HL-60/S4 treated with phorbol 12-myristate 13-acetate at 8.2 ng/mL for 4 days and 3 days (cell line): Measurements from ENCODE around the gene SEC24D.

Experiments used
- in situ Hi-C: fragments of 300-500 bp; cut with MboI; formaldehyde crosslinking; loops from 2 replicates; pipeline ENCODE4 v1.15.0; 2022; ENCODE audit warnings: low sequenced_read_pairs

SEC24D gene

GRCh38 chr4:118732591-118733330 is 103.2 kb downstream of the SEC24D start:
- in situ Hi-C loops: no loop called here

- in situ Hi-C loops: no loop called here
Observed at GRCh38 chr4:118730683-118731082, 105.2 kb downstream of the SEC24D start.

GRCh38 chr4:118729287-118730286 is 106.3 kb downstream of the SEC24D start:
- in situ Hi-C loops: no loop called here

- in situ Hi-C loops: no loop called here
Observed at GRCh38 chr4:118727360-118727759, 108.6 kb downstream of the SEC24D start.

- in situ Hi-C loops: no loop called here
Observed at GRCh38 chr4:118723369-118723768, 112.6 kb downstream of the SEC24D start.

- in situ Hi-C loops: no loop called here
Observed at GRCh38 chr4:118721752-118722151, 114.2 kb downstream of the SEC24D start.

GRCh38 chr4:118718511-118719170 is 117.3 kb downstream of the SEC24D start:
- in situ Hi-C loops: no loop called here

- in situ Hi-C loops: no loop called here
Observed at GRCh38 chr4:118716304-118716703, 119.6 kb downstream of the SEC24D start.

- in situ Hi-C loops: no loop called here
Observed at GRCh38 chr4:118714682-118715081, 121.2 kb downstream of the SEC24D start.

- in situ Hi-C loops: no loop called here
Observed at GRCh38 chr4:118712872-118713271, 123.1 kb downstream of the SEC24D start.

- in situ Hi-C loops: no loop called here
Observed at GRCh38 chr4:118711052-118711451, 124.9 kb downstream of the SEC24D start.

GRCh38 chr4:118703118-118703517 is 132.8 kb downstream of the SEC24D start:
- in situ Hi-C loops: no loop called here

GRCh38 chr4:118684873-118685811 is 150.8 kb downstream of the SEC24D start, which contains the start of gene METTL14:
Gene METTL14, plus strand, starts transcription at chr4:118685392. Its CDS starts 143 bp downstream, at chr4:118685535.
- in situ Hi-C loops: no loop called here

GRCh38 chr4:118683513-118683912 is 152.4 kb downstream of the SEC24D start:
- in situ Hi-C loops: no loop called here

GRCh38 chr4:118682928-118683327 is 153.0 kb downstream of the SEC24D start:
- in situ Hi-C loops: no loop called here

- in situ Hi-C loops: no loop called here
Observed at GRCh38 chr4:118680808-118681207, 155.1 kb downstream of the SEC24D start.

- in situ Hi-C loops: no loop called here
Observed at GRCh38 chr4:118676128-118676527, 159.8 kb downstream of the SEC24D start.
